Vagina (tissue), 2 donors: ENCODE measurements around the gene ACACA.

Experiments used
- POLR2AphosphoS5 ChIP-seq, 2 donors: sonication (generic); formaldehyde crosslinking; IDR thresholded peaks; one replicate each; pipeline ENCODE4 v1.9.0; 2017; ENCODE audit warnings: antibody characterized with exemption in 2 of 2, mild to moderate bottlenecking in 2 of 2, low read depth in 1 of 2; ENCODE audit not compliant: insufficient read depth in 1 of 2
- TF ChIP-seq, protein P1 (sequence below), 3 experiments: fragments of 450-650 bp in 2 of 3; fragments of 200-600 bp in 1 of 3; sonication (generic) in 1 of 3; IDR thresholded peaks; one replicate each; pipeline ENCODE4 v1.5.1; 2017 to 2019; ENCODE audit warnings: antibody characterized with exemption in 3 of 3, mild to moderate bottlenecking in 2 of 3, moderate library complexity in 2 of 3

DNA sequence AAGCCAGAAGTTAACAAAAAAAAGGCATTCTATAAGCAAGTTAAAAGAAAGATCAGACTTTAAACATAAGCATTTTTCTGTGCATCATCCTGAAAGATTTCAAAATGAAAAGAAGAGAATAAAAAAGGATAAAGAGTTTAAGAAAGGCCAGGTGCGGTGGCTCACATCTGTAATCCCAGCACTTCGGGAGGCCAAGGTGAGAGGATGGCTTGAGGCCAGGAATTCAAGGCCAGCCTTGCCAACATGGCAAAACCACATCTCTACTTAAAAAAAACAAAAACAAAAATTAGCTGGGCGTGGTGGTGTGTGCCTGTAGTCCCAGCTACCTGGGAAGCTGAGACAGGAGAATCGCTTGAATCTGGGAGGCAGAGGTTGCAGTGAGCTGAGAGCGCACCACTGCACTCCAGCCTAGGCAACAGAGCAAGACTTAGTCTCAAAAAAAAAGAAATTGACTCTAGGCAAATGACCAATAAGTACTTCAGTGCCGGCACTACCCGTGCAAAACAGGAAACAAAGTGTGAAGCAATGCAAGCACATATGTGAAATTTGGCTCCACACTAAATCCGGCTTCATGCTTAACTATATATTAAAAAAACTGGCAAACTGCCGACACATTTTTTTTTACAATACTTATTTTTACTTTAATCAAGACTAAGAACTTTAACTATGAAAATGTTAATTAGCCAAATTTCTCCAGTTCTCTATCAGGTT is 114.1 kb downstream of the ACACA start:
- TF ChIP-seq, protein P1, sequence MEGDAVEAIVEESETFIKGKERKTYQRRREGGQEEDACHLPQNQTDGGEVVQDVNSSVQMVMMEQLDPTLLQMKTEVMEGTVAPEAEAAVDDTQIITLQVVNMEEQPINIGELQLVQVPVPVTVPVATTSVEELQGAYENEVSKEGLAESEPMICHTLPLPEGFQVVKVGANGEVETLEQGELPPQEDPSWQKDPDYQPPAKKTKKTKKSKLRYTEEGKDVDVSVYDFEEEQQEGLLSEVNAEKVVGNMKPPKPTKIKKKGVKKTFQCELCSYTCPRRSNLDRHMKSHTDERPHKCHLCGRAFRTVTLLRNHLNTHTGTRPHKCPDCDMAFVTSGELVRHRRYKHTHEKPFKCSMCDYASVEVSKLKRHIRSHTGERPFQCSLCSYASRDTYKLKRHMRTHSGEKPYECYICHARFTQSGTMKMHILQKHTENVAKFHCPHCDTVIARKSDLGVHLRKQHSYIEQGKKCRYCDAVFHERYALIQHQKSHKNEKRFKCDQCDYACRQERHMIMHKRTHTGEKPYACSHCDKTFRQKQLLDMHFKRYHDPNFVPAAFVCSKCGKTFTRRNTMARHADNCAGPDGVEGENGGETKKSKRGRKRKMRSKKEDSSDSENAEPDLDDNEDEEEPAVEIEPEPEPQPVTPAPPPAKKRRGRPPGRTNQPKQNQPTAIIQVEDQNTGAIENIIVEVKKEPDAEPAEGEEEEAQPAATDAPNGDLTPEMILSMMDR (IDR thresholded peaks at IDR 0.05): no peak
- TF ChIP-seq POLR2AphosphoS5 (IDR thresholded peaks at IDR 0.05; ENCODE audit: insufficient read depth in 1 of 2, low read depth in 1 of 2): no peak
